ENCODE measurements around the gene FAM184B. TPM values are rescaled to one million over a fixed set of nuclear protein-coding genes. Genes with fewer than 3 reads are reported as not detected.

The FAM184B gene
- total RNA-seq, 2 donors from 2014 or later: not detected

DNA sequence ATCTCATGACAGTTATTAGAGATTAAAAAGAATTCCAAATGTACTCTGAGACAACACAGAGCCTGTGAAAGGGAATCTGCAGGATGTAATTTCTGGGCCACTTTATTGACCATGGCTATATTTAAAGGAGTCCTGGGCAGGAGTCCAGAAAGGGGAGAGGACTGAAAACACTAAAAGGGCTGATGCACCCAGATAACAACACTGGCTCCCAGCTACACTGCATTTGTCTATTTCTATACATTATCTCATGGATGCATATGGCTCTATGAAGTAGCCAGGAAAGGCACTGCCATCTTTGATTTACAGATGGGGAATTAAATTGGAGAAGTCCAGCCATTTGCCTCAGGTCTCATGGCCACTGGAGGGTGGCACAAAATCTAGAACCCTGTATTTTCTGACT, 111.0 kb downstream of the FAM184B start:
- H3K4me3 ChIP-seq: no peak overlapping the region
- no peaks in the 10 kb centered on the region for H3K27me3 ChIP-seq
- H3K9me3 ChIP-seq: peaks cover 0 to 15% of the 10 kb centered on the region in 2 donors
- DNase-seq (ENCODE audit: low spot score): no peak
- no peaks in the 10 kb centered on the region for H3K36me3 ChIP-seq
- no peaks in the 10 kb centered on the region for H3K4me1 ChIP-seq
- no peak overlapping the region for H3K27ac ChIP-seq
- no peak for TF ChIP-seq CTCF (IDR thresholded peaks at IDR 0.05)

GRCh38 chr4:17667653-17668201, 113.7 kb downstream of the FAM184B start:
- no peak for DNase-seq (ENCODE audit: low spot score)
- no peaks in the 10 kb centered on the region for H3K4me1 ChIP-seq
- TF ChIP-seq CTCF (IDR thresholded peaks at IDR 0.05): no peak
- H3K27ac ChIP-seq: no peak overlapping the region
- H3K36me3 ChIP-seq: no peaks in the 10 kb centered on the region
- peaks cover 0 to 15% of the 10 kb centered on the region in 2 donors for H3K9me3 ChIP-seq
- no peak overlapping the region for H3K4me3 ChIP-seq
- H3K27me3 ChIP-seq: no peaks in the 10 kb centered on the region

- no peaks in the 10 kb centered on the region for H3K4me1 ChIP-seq
- H3K36me3 ChIP-seq: no peaks in the 10 kb centered on the region
- peaks cover 0 to 11% of the 10 kb centered on the region in 2 donors for H3K9me3 ChIP-seq
- no peak overlapping the region for H3K27ac ChIP-seq
- no peak overlapping the region for H3K4me3 ChIP-seq
- no peak for DNase-seq (ENCODE audit: low spot score)
- TF ChIP-seq CTCF (IDR thresholded peaks at IDR 0.05): no peak
- no peaks in the 10 kb centered on the region for H3K27me3 ChIP-seq
Measured at GRCh38 chr4:17667253-17667652, 114.2 kb downstream of the FAM184B start.

DNA sequence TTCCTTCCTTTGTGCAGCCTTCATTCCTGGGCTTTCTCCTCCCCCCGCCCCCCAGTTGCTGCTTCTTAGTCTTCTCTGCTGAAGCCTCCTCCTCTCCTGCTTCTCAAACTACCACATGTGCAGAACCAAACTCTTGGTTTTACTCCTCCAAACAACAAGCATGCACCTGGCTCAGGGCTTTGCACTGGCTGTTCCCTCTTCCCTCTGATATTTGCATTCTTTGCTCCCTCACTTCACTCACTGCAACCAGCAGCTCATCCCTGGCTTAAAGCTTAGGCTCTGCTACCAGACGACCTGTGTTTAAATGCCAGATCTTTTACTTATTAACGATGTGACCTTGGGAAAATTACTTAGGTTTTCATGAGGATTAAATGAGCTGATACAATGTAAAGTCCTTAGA, 115.6 kb downstream of the FAM184B start:
- Histone ChIP-seq H3K27me3 (no peaks in the 10 kb centered on the region), H3K4me1 (no peaks in the 10 kb centered on the region), H3K9me3 (no peaks in the 10 kb centered on the region), H3K4me3 (no peak overlapping the region), H3K36me3 (no peaks in the 10 kb centered on the region), H3K27ac (no peak overlapping the region)
- DNase-seq (ENCODE audit: low spot score): no peak
- TF ChIP-seq CTCF (IDR thresholded peaks at IDR 0.05): no peak

DNA sequence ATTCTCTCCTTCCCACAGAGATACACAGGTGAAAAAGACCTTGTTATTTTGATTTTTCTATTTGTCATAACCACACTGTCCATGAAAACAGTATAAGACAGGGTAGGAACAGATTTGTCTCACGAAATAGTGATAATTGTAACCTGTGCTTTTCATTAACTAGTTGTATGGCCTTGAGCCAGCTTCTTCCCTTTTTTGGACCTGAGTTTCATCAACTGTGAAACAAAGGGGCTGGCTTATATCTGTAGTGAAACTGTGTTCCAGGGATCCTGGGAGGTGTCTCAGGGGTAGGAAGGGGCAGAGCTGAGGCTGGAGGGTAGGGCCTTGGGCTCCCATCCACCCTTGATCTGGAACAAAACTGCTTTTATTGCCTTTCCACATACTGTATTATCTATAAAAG, 116.1 kb downstream of the FAM184B start:
- DNase-seq (ENCODE audit: low spot score): no peak
- TF ChIP-seq CTCF (IDR thresholded peaks at IDR 0.05): no peak
- H3K27me3 ChIP-seq: no peaks in the 10 kb centered on the region
- H3K27ac ChIP-seq: no peak overlapping the region
- H3K36me3 ChIP-seq: no peaks in the 10 kb centered on the region
- H3K9me3 ChIP-seq: no peaks in the 10 kb centered on the region
- H3K4me1 ChIP-seq: no peaks in the 10 kb centered on the region
- H3K4me3 ChIP-seq: no peak overlapping the region

- H3K4me1 ChIP-seq: no peaks in the 10 kb centered on the region
- no peaks in the 10 kb centered on the region for H3K9me3 ChIP-seq
- DNase-seq (ENCODE audit: low spot score): no peak
- H3K36me3 ChIP-seq: no peaks in the 10 kb centered on the region
- no peaks in the 10 kb centered on the region for H3K27me3 ChIP-seq
- H3K27ac ChIP-seq: no peak overlapping the region
- no peak for TF ChIP-seq CTCF (IDR thresholded peaks at IDR 0.05)
- no peak overlapping the region for H3K4me3 ChIP-seq
Measured at GRCh38 chr4:17664755-17665154, 116.7 kb downstream of the FAM184B start.
